Chondrocyte (in vitro differentiated cells): ENCODE measurements around the gene USP7. TPM values are rescaled to one million over a fixed set of nuclear protein-coding genes. Genes with fewer than 3 reads are reported as not detected.

Experiments
- DNase-seq: peaks from one replicate; pipeline ENCODE4 v3.0.0; 2021; ENCODE audit warnings: mixed read lengths, low spot score
- H3K27ac Mint-ChIP-seq: one replicate; pipeline ENCODE4 v1.8.0; 2021; ENCODE audit warnings: mild to moderate bottlenecking, moderate library complexity, mixed read lengths; ENCODE audit not compliant: unreplicated experiment
- H3K27me3 Mint-ChIP-seq: 2 replicates; pipeline ENCODE4 v1.8.0; 2021; ENCODE audit warnings: low read depth, mixed read lengths
- H3K36me3 Mint-ChIP-seq: 2 replicates; pipeline ENCODE4 v1.8.0; 2021; ENCODE audit warnings: low read depth, mixed read lengths
- H3K4me1 Mint-ChIP-seq: 2 replicates; pipeline ENCODE4 v1.8.0; 2021; ENCODE audit warnings: low read depth, mild to moderate bottlenecking, mixed read lengths
- H3K4me3 Mint-ChIP-seq: one replicate; pipeline ENCODE4 v1.8.0; 2021; ENCODE audit warnings: mild to moderate bottlenecking, moderate library complexity, mixed read lengths; ENCODE audit not compliant: unreplicated experiment
- H3K9me3 Mint-ChIP-seq: 2 replicates; pipeline ENCODE4 v1.8.0; 2021; ENCODE audit warnings: low read depth, mixed read lengths
- total RNA-seq: library from RNA; stranded (reverse); gene quantifications from 3 replicates; pipeline ENCODE4 v1.2.1, GENCODE V29; 2021
- TF ChIP-seq, protein P1 (sequence below): fragments of 200-600 bp; sonication (generic); IDR thresholded peaks from 2 replicates; pipeline ENCODE4 v1.5.0; 2021; ENCODE audit warnings: antibody characterized with exemption, mild to moderate bottlenecking, moderate library complexity

The USP7 gene
- total RNA-seq, 1 donor from 2014 or later = 90.6 TPM

DNA sequence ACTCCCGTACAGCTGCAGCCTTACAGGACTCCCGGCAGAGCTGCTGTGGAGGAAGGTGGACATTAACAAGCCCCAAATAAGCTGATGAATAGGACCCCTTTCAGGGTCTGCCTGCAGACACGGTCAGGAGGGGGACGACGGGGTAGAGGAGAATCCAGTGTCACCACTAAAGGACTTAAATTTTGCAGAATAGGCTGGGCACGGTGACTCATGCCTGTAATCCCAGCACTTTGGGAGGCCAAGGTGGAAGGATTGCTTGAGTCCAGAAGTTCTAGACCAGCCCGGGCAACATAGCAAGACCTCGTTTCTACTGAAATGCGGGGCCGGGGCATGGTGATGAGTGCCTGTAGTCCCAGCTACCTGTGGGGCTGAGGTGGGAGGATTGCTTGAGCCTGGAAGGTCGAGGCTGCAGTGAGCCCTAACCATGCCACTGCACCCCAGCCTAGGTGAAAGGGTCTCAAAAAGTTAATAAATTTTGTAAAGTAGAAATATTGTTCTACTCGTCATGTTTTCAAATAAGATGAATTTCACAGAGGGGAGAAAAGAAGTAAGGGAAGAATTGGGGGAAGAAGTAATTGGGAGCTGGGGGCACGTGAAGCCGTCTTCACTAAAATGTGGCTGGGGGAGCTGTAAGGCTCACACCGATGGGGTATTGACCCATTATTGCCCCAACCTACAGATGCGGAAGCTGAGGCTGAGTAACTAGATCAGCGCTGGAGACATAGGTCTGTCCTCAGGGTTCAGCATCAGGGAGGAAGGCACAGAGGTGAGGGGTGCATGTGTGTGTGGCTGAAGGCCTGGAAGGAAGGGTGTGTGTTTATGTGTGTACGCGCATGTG, 76.9 kb downstream of the USP7 start:
- no peaks in the 10 kb centered on the region for H3K27me3 Mint-ChIP-seq
- no peaks in the 10 kb centered on the region for H3K9me3 Mint-ChIP-seq
- peaks cover 32% of the 10 kb centered on the region for H3K4me1 Mint-ChIP-seq
- H3K4me3 Mint-ChIP-seq = no peak overlapping the region
- H3K27ac Mint-ChIP-seq = no peak overlapping the region
- peak; percentile 59 for DNase-seq
- TF ChIP-seq, protein P1, sequence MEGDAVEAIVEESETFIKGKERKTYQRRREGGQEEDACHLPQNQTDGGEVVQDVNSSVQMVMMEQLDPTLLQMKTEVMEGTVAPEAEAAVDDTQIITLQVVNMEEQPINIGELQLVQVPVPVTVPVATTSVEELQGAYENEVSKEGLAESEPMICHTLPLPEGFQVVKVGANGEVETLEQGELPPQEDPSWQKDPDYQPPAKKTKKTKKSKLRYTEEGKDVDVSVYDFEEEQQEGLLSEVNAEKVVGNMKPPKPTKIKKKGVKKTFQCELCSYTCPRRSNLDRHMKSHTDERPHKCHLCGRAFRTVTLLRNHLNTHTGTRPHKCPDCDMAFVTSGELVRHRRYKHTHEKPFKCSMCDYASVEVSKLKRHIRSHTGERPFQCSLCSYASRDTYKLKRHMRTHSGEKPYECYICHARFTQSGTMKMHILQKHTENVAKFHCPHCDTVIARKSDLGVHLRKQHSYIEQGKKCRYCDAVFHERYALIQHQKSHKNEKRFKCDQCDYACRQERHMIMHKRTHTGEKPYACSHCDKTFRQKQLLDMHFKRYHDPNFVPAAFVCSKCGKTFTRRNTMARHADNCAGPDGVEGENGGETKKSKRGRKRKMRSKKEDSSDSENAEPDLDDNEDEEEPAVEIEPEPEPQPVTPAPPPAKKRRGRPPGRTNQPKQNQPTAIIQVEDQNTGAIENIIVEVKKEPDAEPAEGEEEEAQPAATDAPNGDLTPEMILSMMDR = no peak
- peaks cover 14% of the 10 kb centered on the region for H3K36me3 Mint-ChIP-seq

DNA sequence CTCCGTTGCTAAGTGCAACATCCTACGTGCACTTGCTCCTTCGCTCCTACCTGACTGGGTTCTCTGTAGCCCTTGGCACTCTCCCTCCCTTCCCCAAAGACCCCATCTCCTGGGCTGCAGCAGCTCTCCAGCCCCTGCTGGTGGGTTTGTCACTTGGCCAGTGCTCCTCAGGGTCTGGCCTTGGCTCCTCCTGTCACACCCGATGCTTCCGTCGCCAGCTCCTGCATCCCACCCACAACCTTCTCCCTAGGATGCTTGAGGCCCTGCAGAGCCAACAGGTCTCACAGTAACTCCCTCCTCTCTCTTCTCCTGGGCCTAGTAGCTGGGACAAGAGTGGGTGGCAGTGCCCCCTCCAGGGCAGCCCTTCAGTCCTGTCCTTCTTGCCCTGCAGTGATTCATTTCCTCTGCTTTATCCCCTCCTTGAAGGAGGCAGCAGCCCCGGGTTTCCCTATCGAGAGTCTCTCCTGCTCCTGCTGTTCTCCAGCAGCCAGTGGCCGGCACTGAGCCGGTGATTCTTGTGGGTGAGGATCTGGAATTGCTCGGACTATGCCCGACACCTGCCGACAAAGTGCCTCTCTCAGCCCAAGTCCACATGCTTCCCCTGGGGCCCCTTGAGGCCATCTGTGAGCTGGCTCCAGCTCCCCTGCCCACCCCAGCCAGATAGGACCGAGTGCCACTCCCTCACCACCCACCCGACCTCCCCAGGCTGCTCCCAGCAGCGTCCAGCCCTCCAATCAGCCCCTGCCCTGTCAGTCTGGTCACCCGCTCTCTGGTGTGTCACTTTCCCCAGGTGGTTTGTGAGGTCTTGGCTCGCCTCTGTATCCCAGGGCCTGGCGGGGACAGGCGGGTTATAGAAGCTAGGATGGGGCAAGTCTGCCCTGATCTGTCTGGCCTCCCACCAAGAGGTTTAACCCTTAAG, 77.8 kb downstream of the USP7 start:
- Mint-ChIP-seq H3K9me3 (no peaks in the 10 kb centered on the region), H3K27me3 (no peaks in the 10 kb centered on the region), H3K4me3 (no peak overlapping the region), H3K36me3 (peaks cover 8% of the 10 kb centered on the region), H3K4me1 (peaks cover 26% of the 10 kb centered on the region), H3K27ac (peak overlapping the region; percentile 61)
- TF ChIP-seq, protein P1 = peak; percentile 44
- peak; percentile 73 for DNase-seq

DNA sequence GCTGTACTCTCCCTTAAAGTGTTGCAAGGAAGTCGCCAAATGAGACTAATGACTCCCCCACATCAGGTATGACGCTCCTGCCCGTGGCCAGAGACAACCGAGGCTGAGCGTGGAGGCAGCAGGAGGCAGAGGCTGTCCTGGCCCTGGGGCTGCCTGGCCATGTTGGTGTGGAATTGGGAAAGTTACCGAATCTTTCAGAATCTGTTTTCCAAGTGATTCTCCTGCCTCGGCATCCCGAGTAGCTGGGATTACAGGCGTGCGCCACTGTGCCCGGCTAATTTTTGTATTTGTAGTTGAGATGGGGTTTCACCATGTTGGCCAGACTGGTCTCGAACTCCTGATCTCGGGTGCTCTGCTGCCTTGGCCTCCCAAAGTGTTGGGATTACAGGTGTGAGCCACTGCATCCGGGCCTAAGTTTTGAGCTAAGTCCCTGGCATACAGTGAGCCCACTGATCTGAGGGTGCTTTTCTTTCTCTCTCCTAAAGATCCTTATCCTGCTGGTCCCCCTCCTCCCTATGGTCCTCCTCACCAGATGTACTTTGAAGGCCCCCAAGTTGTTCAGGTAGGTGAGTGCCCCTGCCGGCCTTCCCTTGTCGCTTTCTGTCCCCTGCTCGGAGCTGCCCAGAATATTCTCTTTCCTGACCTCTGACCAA, 80.9 kb downstream of the USP7 start:
- Mint-ChIP-seq H3K4me3 (no peak overlapping the region), H3K9me3 (no peaks in the 10 kb centered on the region), H3K36me3 (peaks cover 6% of the 10 kb centered on the region), H3K4me1 (peaks cover 29% of the 10 kb centered on the region), H3K27me3 (no peaks in the 10 kb centered on the region), H3K27ac (no peak overlapping the region)
- TF ChIP-seq, protein P1 = no peak
- peak; percentile 53 for DNase-seq

DNA sequence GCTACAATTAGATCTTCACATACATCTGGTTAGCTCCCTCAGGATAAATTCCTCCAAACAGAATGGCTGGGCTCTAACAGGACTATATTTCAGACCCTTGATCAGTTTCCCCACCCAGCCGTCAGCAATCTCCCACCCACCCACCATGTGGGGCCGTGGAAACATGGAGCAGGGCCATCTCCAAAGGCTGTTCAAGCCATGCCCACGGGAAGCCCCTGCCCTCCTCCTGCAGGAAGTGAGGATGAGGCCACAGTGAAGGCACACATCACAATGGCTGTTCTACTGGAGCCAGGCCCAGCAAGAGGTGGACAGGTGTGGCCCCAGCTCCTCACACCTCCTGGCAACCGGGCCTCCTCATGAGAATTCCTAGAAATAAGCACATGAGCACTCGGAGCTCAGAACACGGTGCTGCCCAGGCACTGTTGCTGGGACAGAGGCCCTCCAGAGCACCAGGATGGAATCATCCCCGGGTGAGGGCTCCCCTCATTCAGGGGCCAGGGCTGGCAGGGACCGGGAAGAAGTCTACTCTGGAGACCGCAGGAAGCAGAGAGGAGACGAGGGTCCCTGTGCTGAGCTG, 81.6 kb downstream of the USP7 start, which contains the start of gene LITAFD:
TSS of gene LITAFD (plus strand) at position 311 of the 577 bp plus-strand sequence. CDS start 2,005 bp downstream, outside the sequence.
- Mint-ChIP-seq H3K4me1 (peaks cover 24% of the 10 kb centered on the region), H3K9me3 (no peaks in the 10 kb centered on the region), H3K36me3 (peaks cover 3% of the 10 kb centered on the region), H3K27ac (no peak within 1 kb of the TSS), H3K27me3 (no peaks in the 10 kb centered on the region), H3K4me3 (no peak within 1 kb of the TSS)
- DNase-seq = no peak
- TF ChIP-seq, protein P1 = no peak
